ENCODE results near the gene ZNF239. TPM values are rescaled to one million over a fixed set of nuclear protein-coding genes. Genes with fewer than 3 reads are reported as not detected.
"Not testable (repeated sequence)": the region's sequence is repeated elsewhere in the genome, so short reads cannot be mapped to it uniquely, and the experiment has no call there.

The ZNF239 gene
- total RNA-seq, 1 donor: 4.7 TPM

GRCh38 chr10:43596546-43596945, 22.1 kb upstream of the ZNF239 start:
- Histone ChIP-seq H3K36me3 (ENCODE audit: insufficient read depth, low read length) (no peaks in the 10 kb centered on the region), H3K9me3 (ENCODE audit: low read depth, low read length) (peaks cover 3% of the 10 kb centered on the region), H3K4me2 (ENCODE audit: insufficient read depth, low read length) (no peak overlapping the region), H4K20me1 (ENCODE audit: insufficient read depth, low read length) (no peaks in the 10 kb centered on the region), H3K4me1 (ENCODE audit: insufficient read depth, low read length) (no peaks in the 10 kb centered on the region), H3K27ac (ENCODE audit: low read depth, low read length) (no peak overlapping the region), H2AFZ (ENCODE audit: low read length) (peak overlapping the region; percentile 98), H3K79me2 (ENCODE audit: insufficient read depth, low read length) (no peaks in the 10 kb centered on the region), H3K4me3 (ENCODE audit: insufficient read depth, low read length) (no peak overlapping the region), H3K27me3 (ENCODE audit: insufficient read depth, low read length) (peaks cover 9% of the 10 kb centered on the region)
- TF ChIP-seq CTCF (IDR thresholded peaks at IDR 0.05; ENCODE audit: extremely low read depth, low read depth, low read length): no peak
- DNase-seq (ENCODE audit: insufficient read length, low spot score, missing footprints): no peak

GRCh38 chr10:43595739-43596298, 21.4 kb upstream of the ZNF239 start:
- H3K4me2 ChIP-seq (ENCODE audit: insufficient read depth, low read length): peak overlapping the region; percentile 85
- no peak for DNase-seq (ENCODE audit: insufficient read length, low spot score, missing footprints)
- H3K36me3 ChIP-seq (ENCODE audit: insufficient read depth, low read length): no peaks in the 10 kb centered on the region
- H3K27me3 ChIP-seq (ENCODE audit: insufficient read depth, low read length): peaks cover 9% of the 10 kb centered on the region
- H3K79me2 ChIP-seq (ENCODE audit: insufficient read depth, low read length): no peaks in the 10 kb centered on the region
- peak overlapping the region; percentile 98 for H2AFZ ChIP-seq (ENCODE audit: low read length)
- H4K20me1 ChIP-seq (ENCODE audit: insufficient read depth, low read length): no peaks in the 10 kb centered on the region
- peaks cover 3% of the 10 kb centered on the region for H3K9me3 ChIP-seq (ENCODE audit: low read depth, low read length)
- H3K4me1 ChIP-seq (ENCODE audit: insufficient read depth, low read length): no peaks in the 10 kb centered on the region
- no peak overlapping the region for H3K27ac ChIP-seq (ENCODE audit: low read depth, low read length)
- no peak overlapping the region for H3K4me3 ChIP-seq (ENCODE audit: insufficient read depth, low read length)
- no peak for TF ChIP-seq CTCF (IDR thresholded peaks at IDR 0.05; ENCODE audit: extremely low read depth, low read depth, low read length)

DNA sequence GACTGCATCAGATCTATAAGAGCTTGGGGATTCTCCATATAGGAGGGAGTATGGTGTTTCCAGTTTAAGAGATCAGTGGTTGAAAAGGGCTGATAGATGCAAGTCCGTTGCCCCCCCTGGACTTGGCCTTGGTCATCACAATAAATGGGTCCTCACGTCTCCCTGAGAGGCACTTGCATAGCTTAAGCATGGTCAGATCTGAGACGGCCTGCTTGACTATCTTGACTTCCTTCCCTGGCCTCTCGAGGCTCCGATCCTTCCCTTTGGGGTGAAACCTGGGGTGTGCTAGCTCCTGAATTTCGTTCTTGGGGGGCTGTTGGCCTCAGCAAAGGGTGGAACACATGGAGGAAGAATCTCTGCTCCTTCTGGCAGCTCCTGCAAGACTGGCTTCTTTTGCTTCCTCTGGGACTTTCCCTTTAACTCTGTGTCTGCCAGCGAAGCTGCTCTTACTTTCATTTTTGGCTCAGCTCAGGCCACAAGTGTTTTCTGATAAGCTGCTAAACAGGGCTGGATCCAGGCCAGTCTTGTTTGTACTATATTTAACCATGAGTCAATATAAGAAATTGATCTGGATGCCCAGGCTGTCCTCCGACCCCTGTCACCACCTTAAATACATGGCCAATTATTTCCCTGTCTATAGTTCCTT, 20.7 kb upstream of the ZNF239 start:
- Histone ChIP-seq H3K4me2 (ENCODE audit: insufficient read depth, low read length) (peak overlapping the region; percentile 85), H3K27me3 (ENCODE audit: insufficient read depth, low read length) (peaks cover 9% of the 10 kb centered on the region), H3K79me2 (ENCODE audit: insufficient read depth, low read length) (no peaks in the 10 kb centered on the region), H3K4me1 (ENCODE audit: insufficient read depth, low read length) (no peaks in the 10 kb centered on the region), H4K20me1 (ENCODE audit: insufficient read depth, low read length) (no peaks in the 10 kb centered on the region), H3K36me3 (ENCODE audit: insufficient read depth, low read length) (no peaks in the 10 kb centered on the region), H2AFZ (ENCODE audit: low read length) (peak overlapping the region; percentile 98), H3K27ac (ENCODE audit: low read depth, low read length) (no peak overlapping the region), H3K4me3 (ENCODE audit: insufficient read depth, low read length) (peak overlapping the region; percentile 60), H3K9me3 (ENCODE audit: low read depth, low read length) (peaks cover 3% of the 10 kb centered on the region)
- no peak for TF ChIP-seq CTCF (IDR thresholded peaks at IDR 0.05; ENCODE audit: extremely low read depth, low read depth, low read length)
- DNase-seq (ENCODE audit: insufficient read length, low spot score, missing footprints): no peak

- H4K20me1 ChIP-seq (ENCODE audit: insufficient read depth, low read length): no peaks in the 10 kb centered on the region
- H3K9me3 ChIP-seq (ENCODE audit: low read depth, low read length): peaks cover 3% of the 10 kb centered on the region
- no peak for TF ChIP-seq CTCF (IDR thresholded peaks at IDR 0.05; ENCODE audit: extremely low read depth, low read depth, low read length)
- DNase-seq (ENCODE audit: insufficient read length, low spot score, missing footprints): no peak
- H3K36me3 ChIP-seq (ENCODE audit: insufficient read depth, low read length): no peaks in the 10 kb centered on the region
- H3K4me2 ChIP-seq (ENCODE audit: insufficient read depth, low read length): no peak overlapping the region
- no peak overlapping the region for H3K27ac ChIP-seq (ENCODE audit: low read depth, low read length)
- H3K27me3 ChIP-seq (ENCODE audit: insufficient read depth, low read length): peaks cover 17% of the 10 kb centered on the region
- no peak overlapping the region for H2AFZ ChIP-seq (ENCODE audit: low read length)
- no peaks in the 10 kb centered on the region for H3K4me1 ChIP-seq (ENCODE audit: insufficient read depth, low read length)
- no peaks in the 10 kb centered on the region for H3K79me2 ChIP-seq (ENCODE audit: insufficient read depth, low read length)
- no peak overlapping the region for H3K4me3 ChIP-seq (ENCODE audit: insufficient read depth, low read length)
Observed at GRCh38 chr10:43591303-43591904, 17.0 kb upstream of the ZNF239 start.

DNA sequence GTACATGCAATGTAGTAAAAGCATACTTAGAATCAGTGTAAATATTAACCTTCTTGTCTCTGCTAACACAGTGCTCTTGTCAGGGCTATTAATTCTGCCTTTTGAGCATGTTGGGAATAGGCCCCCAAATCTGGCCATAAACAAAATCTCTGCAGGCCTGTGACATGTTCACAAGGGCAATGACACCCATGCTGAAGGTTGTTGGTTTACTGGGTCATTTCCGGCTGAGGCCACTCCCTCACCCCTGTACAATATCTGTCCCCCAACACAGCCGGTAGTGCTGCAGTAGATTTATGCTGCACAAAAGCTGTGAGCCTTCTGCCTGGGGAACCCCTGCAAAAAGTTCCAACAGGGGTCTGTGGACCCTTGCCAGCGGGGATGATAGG, 12.3 kb upstream of the ZNF239 start:
- H3K36me3 ChIP-seq (ENCODE audit: insufficient read depth, low read length); H3K9me3 ChIP-seq (ENCODE audit: low read depth, low read length); H3K27ac ChIP-seq (ENCODE audit: low read depth, low read length); H4K20me1 ChIP-seq (ENCODE audit: insufficient read depth, low read length); H3K4me2 ChIP-seq (ENCODE audit: insufficient read depth, low read length); H3K4me3 ChIP-seq (ENCODE audit: insufficient read depth, low read length); H3K27me3 ChIP-seq (ENCODE audit: insufficient read depth, low read length); H3K79me2 ChIP-seq (ENCODE audit: insufficient read depth, low read length); H2AFZ ChIP-seq (ENCODE audit: low read length); H3K4me1 ChIP-seq (ENCODE audit: insufficient read depth, low read length); DNase-seq (ENCODE audit: insufficient read length, low spot score, missing footprints): not testable (repeated sequence)

Measured in osteoblast (primary cell).